OCI-LY7 (cell line): ENCODE measurements around the gene GPR89B.
"Not testable (repeated sequence)": the region's sequence is repeated elsewhere in the genome, so short reads cannot be mapped to it uniquely, and the experiment has no call there.

Experiments
- CTCF ChIP-seq: fragments of 200-600 bp; sonication (generic); conservative IDR thresholded peaks from 2 replicates; pipeline ENCODE4 v1.5.1; 2014; ENCODE audit warnings: mild to moderate bottlenecking, antibody characterized with exemption, low read length, moderate library complexity, mixed read lengths
- EZH2phosphoT487 ChIP-seq: fragments of 200-600 bp; sonication (generic); IDR thresholded peaks from 2 replicates; pipeline ENCODE4 v1.6.1; 2018; ENCODE audit warnings: low read depth, borderline replicate concordance, mild to moderate bottlenecking, mixed run types, antibody characterized with exemption, low read length, moderate library complexity, mixed read lengths

DNA sequence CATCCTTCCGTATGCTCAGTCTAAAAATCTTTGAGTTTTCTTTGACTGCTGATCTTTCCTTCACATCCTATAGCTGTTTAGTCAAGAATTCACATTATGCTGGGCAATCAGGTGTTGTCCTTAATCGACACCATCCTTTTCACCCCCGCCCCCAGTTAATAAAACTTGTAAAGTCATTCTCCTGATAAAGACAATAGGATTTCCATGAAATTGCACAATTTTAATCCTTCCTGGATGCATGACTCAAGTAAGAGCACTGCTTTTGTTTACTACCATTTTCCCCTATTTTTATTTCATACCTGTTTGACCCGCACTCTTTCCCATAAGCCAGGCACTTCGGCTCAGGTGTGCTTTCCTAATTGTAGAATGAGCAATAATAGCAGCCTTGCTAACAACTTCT is 96.7 kb downstream of the GPR89B start:
- TF ChIP-seq CTCF, EZH2phosphoT487: not testable (repeated sequence)
